ENCODE measurements around the gene RNF148. TPM values are rescaled to one million over a fixed set of nuclear protein-coding genes. Genes with fewer than 3 reads are reported as not detected.
A peak's percentile ranks its signal among the peaks of the same experiment; 100 is the strongest.
"Not testable (repeated sequence)": the region's sequence is repeated elsewhere in the genome, so short reads cannot be mapped to it uniquely, and the experiment has no call there.

RNF148 gene
- polyA plus RNA-seq, 1 donor from 2014 or later = not detected

DNA sequence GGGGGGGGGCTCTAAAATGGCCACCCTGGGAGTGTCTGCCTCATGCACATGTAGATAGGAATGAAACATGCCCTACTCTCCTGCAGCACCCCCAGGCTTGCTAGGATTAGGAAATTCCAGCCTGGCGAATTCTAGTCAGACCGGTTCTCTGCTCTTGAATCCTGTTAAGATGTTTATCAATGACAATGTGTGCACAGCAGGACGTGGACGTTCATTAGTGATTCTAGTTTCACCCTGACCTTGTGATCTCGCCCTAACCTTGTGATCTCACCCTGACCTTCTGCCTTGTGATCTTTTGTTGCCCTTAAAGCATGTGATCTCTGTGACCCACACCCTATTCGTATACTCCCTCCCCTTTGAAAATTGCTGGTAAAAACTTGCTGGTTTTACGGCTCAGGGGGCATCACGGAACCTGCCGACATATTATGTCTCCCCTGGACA, 23.4 kb downstream of the RNF148 start:
- H3K9me3 Mint-ChIP-seq, H3K27ac Mint-ChIP-seq, H3K27me3 Mint-ChIP-seq, H3K36me3 Mint-ChIP-seq, H3K4me3 Mint-ChIP-seq, H3K4me1 Mint-ChIP-seq: not testable (repeated sequence)

- Mint-ChIP-seq H3K9me3 (peaks cover 0 to 6% (median 2%) of the 10 kb centered on the region in 3 donors), H3K4me3 (no peak overlapping the region), H3K36me3 (no peaks in the 10 kb centered on the region), H3K27ac (no peak overlapping the region), H3K4me1 (no peaks in the 10 kb centered on the region), H3K27me3 (no peaks in the 10 kb centered on the region)
Measured at GRCh38 chr7:122677149-122677548, 25.6 kb downstream of the RNF148 start.

- H3K9me3 Mint-ChIP-seq = peaks cover 2 to 6% (median 3%) of the 10 kb centered on the region in 3 donors
- no peak overlapping the region for H3K4me3 Mint-ChIP-seq
Measured at GRCh38 chr7:122676466-122676865, 26.3 kb downstream of the RNF148 start.

DNA sequence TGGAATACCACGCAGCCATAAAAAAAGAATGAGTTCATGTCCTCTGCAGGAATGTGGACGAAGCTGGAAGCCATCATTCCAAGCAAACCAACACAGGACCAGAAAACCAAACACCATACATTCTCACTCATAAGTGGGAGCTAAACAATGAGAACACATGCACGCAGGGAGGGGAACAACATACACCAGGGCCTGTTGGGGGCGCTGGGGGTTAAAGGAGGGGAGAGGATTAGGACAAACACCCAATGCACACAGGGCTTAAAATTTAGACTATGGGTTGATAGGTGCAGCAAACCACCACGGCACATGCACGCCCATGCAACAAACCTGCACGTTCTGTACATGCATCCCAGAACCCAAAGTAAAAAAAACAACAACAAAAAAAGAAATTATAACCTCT, 27.1 kb downstream of the RNF148 start:
- no peaks in the 10 kb centered on the region for H3K27me3 Mint-ChIP-seq
- peaks cover 3% of the 10 kb centered on the region for H3K36me3 Mint-ChIP-seq
- H3K4me1 Mint-ChIP-seq = peaks cover 0 to 2% (median 0%) of the 10 kb centered on the region in 3 donors
- H3K9me3 Mint-ChIP-seq = peaks cover 2 to 6% (median 4%) of the 10 kb centered on the region in 3 donors
- H3K4me3 Mint-ChIP-seq = no peak overlapping the region
- no peak overlapping the region for H3K27ac Mint-ChIP-seq

More at GRCh38 chr7:122676466-122676865, 26.3 kb downstream of the RNF148 start:
- H3K36me3 Mint-ChIP-seq = peaks cover 1% of the 10 kb centered on the region
- H3K27ac Mint-ChIP-seq = no peak overlapping the region
- H3K27me3 Mint-ChIP-seq = no peaks in the 10 kb centered on the region
- peaks cover 0 to 2% (median 0%) of the 10 kb centered on the region in 3 donors for H3K4me1 Mint-ChIP-seq

DNA sequence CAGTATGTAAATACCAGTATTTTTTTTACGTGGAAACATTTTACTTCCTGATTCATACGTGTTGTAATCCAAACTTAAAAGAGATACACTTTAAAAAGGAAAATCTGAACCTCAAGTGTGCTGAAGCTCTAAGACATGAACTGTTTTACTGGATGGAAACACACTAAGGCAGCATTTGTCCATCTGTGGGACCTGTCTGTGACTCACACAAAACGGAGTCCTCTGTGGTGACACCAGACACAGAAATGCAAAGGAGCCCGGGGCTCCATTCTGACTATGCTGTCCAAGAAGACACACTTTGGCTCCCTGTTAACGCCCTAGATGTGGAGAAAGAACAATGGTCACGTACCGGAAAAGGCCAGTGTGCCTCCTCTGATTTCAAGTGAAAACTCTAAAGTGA, 27.7 kb downstream of the RNF148 start:
- H3K36me3 Mint-ChIP-seq = peaks cover 3% of the 10 kb centered on the region
- H3K4me3 Mint-ChIP-seq = no peak overlapping the region
- no peaks in the 10 kb centered on the region for H3K27me3 Mint-ChIP-seq
- H3K4me1 Mint-ChIP-seq = peaks cover 0 to 2% (median 0%) of the 10 kb centered on the region in 3 donors
- peaks cover 2 to 6% (median 4%) of the 10 kb centered on the region in 3 donors for H3K9me3 Mint-ChIP-seq
- no peak overlapping the region for H3K27ac Mint-ChIP-seq

GRCh38 chr7:122674502-122674901, 28.2 kb downstream of the RNF148 start:
- Mint-ChIP-seq H3K4me3 (no peak overlapping the region), H3K9me3 (peaks cover 2 to 6% (median 4%) of the 10 kb centered on the region in 3 donors), H3K36me3 (peaks cover 3% of the 10 kb centered on the region), H3K27ac (no peak overlapping the region), H3K27me3 (no peaks in the 10 kb centered on the region), H3K4me1 (peaks cover 0 to 2% (median 0%) of the 10 kb centered on the region in 3 donors)

DNA sequence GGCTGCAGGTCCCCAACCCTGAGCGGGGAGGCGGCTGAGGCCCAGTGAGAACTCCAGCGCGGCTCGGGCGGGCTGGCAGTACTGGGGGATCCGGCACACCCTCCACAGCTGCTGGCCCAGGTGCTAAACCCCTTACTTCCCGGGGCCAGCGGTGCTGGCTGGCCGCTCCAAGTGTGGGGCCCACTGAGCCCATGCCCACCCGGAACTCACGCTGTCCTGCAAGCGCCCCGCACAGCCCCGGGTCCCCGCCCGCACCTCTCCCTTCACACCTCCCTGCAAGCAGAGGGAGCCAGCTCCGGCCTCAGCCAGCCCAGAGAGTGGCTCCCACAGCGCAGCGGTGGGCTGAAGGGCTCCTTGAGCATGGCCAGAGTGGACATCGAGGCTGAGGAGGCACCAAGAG, 28.8 kb downstream of the RNF148 start:
- H3K36me3 Mint-ChIP-seq = peaks cover 3% of the 10 kb centered on the region
- peaks cover 0 to 2% (median 0%) of the 10 kb centered on the region in 3 donors for H3K4me1 Mint-ChIP-seq
- no peak overlapping the region for H3K4me3 Mint-ChIP-seq
- no peaks in the 10 kb centered on the region for H3K27me3 Mint-ChIP-seq
- no peak overlapping the region for H3K27ac Mint-ChIP-seq
- H3K9me3 Mint-ChIP-seq = peaks cover 2 to 4% (median 3%) of the 10 kb centered on the region in 3 donors

GRCh38 chr7:122672536-122672935, 30.2 kb downstream of the RNF148 start:
- H3K27me3 Mint-ChIP-seq = no peaks in the 10 kb centered on the region
- no peak overlapping the region for H3K27ac Mint-ChIP-seq
- peaks cover 3% of the 10 kb centered on the region for H3K36me3 Mint-ChIP-seq
- no peak overlapping the region for H3K4me3 Mint-ChIP-seq
- peaks cover 0 to 2% (median 0%) of the 10 kb centered on the region in 3 donors for H3K4me1 Mint-ChIP-seq
- H3K9me3 Mint-ChIP-seq = peaks cover 2 to 6% (median 4%) of the 10 kb centered on the region in 3 donors

- H3K36me3 Mint-ChIP-seq = no peaks in the 10 kb centered on the region
- H3K4me1 Mint-ChIP-seq = no peaks in the 10 kb centered on the region
- H3K27ac Mint-ChIP-seq = no peak overlapping the region
- no peak overlapping the region for H3K4me3 Mint-ChIP-seq
- peaks cover 0 to 4% (median 0%) of the 10 kb centered on the region in 3 donors for H3K9me3 Mint-ChIP-seq
- no peaks in the 10 kb centered on the region for H3K27me3 Mint-ChIP-seq
Measured at GRCh38 chr7:122663733-122664132, 39.0 kb downstream of the RNF148 start.

DNA sequence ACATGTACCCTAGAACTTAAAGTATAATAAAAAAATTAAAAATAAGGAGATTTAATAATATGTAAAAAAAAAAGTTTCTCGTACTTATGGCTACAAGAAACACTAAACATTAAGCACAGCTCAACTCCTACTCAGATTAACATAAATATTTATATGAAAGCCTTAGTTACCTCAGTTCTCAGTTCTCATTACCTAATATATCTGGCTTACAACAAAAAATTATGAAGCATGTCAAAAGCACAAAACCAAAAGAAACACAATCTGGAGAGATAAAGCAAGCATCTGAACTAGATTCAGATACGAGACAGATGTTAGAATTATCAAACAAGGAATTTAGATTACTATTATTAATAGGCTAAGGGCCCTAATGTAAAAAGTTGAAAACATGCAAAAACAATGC, 43.9 kb downstream of the RNF148 start:
- H3K4me1 Mint-ChIP-seq = no peaks in the 10 kb centered on the region
- H3K4me3 Mint-ChIP-seq = no peak overlapping the region
- peaks cover 2% of the 10 kb centered on the region for H3K36me3 Mint-ChIP-seq
- peak overlapping the region in 1 of 3 donors; percentile 54 for H3K27ac Mint-ChIP-seq
- H3K9me3 Mint-ChIP-seq = peaks cover 0 to 12% (median 5%) of the 10 kb centered on the region in 3 donors
- H3K27me3 Mint-ChIP-seq = no peaks in the 10 kb centered on the region

DNA sequence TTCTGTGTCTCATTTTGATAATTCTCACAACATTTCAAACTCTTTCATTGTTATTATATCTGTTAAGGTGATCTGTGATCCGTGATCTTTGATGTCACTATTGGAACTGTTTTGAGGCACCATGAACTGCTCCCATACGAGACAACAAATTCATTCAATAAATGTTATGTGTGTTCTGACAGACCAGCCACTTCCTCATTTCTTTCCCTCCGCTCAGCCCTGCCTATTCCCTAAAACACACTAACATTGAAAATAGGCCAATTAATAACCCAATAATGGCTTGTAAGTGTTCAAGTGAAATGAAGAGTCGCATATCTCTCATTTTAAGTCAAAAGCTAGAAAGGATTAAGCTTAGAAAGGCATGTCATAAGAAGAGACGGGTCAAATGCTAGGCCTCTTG, 49.0 kb downstream of the RNF148 start:
- H3K9me3 Mint-ChIP-seq = peaks cover 3 to 12% (median 3%) of the 10 kb centered on the region in 3 donors
- H3K4me1 Mint-ChIP-seq = no peaks in the 10 kb centered on the region
- no peak overlapping the region for H3K4me3 Mint-ChIP-seq
- peaks cover 2% of the 10 kb centered on the region for H3K36me3 Mint-ChIP-seq
- no peaks in the 10 kb centered on the region for H3K27me3 Mint-ChIP-seq
- no peak overlapping the region for H3K27ac Mint-ChIP-seq

DNA sequence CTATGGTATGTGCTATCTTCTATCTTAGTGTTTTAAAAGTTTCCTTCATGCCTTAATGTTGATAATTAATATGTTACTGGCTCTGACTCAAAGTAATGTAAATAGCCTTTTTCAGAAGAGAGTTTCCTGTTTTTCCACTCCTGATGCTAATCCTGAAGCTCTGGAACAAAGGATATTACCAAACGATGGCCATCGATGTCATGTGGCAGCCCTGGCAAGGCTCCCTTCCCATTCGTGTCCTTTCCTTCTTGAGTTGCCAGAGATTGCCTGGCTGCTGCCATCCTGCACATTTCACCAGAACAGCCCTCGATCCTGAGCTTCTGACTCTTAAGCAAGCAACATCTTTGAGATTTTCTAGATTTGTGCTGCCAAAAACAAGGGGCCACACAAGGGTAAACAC, 49.8 kb downstream of the RNF148 start:
- H3K4me1 Mint-ChIP-seq = no peaks in the 10 kb centered on the region
- no peak overlapping the region for H3K27ac Mint-ChIP-seq
- peaks cover 3 to 12% (median 3%) of the 10 kb centered on the region in 3 donors for H3K9me3 Mint-ChIP-seq
- H3K36me3 Mint-ChIP-seq = peaks cover 2% of the 10 kb centered on the region
- H3K27me3 Mint-ChIP-seq = no peaks in the 10 kb centered on the region
- H3K4me3 Mint-ChIP-seq = no peak overlapping the region

Other genes with a start within 250 kb of the RNF148 start
- gene RNF133, start 3.8 kb downstream of the RNF148 start, polyA plus RNA-seq = not detected
- gene CADPS2, start 183.5 kb upstream of the RNF148 start, polyA plus RNA-seq = not detected